Omental fat pad (tissue), 4 donors: ENCODE data around the gene FUZ. TPM values are rescaled to one million over a fixed set of nuclear protein-coding genes. Genes with fewer than 3 reads are reported as not detected.

Source experiments
- ATAC-seq: fragments of 150-250 bp; one replicate; pipeline ENCODE4 v1.9.1; 2016; ENCODE audit warnings: mild to moderate bottlenecking, moderate library complexity; ENCODE audit not compliant: low FRiP score
- DNase-seq: peaks from one replicate; pipeline ENCODE4 v3.0.0-alpha.2; 2019; ENCODE audit warnings: low spot score
- CTCF ChIP-seq, 3 donors: fragments of 450-650 bp; IDR thresholded peaks; one replicate each; pipeline ENCODE4 v1.5.1; 2016 to 2017; ENCODE audit warnings: antibody characterized with exemption in 3 of 3, mild to moderate bottlenecking in 3 of 3, moderate library complexity in 2 of 3
- total RNA-seq, 4 donors: library from RNA; depleted of rRNA; stranded (reverse); fragments of >200 nt; gene quantifications; one replicate each; pipeline ENCODE4 v1.1.0, GENCODE V29; 2016

The FUZ gene
- total RNA-seq, 4 donors from 2014 or later, result 10.2 to 20.3 (median 17.0) TPM

- DNase-seq, result no peak
- ATAC-seq, result no peak
- TF ChIP-seq CTCF (IDR thresholded peaks at IDR 0.05), result no peak
These were observed 46.7 kb upstream of the FUZ start for GRCh38 chr19:49859682-49860335.

- ATAC-seq, result no peak
- no peak for DNase-seq
- TF ChIP-seq CTCF (IDR thresholded peaks at IDR 0.05), result no peak
These were observed 45.2 kb upstream of the FUZ start for GRCh38 chr19:49858088-49858985.

- no peak for ATAC-seq
- DNase-seq, result no peak
- no peak for TF ChIP-seq CTCF (IDR thresholded peaks at IDR 0.05)
These were observed 44.7 kb upstream of the FUZ start for GRCh38 chr19:49857838-49858087.

- no peak for DNase-seq
- ATAC-seq, result no peak
- TF ChIP-seq CTCF (IDR thresholded peaks at IDR 0.05), result no peak
These were observed 44.2 kb upstream of the FUZ start for GRCh38 chr19:49857061-49857837.

- no peak for ATAC-seq
- no peak for TF ChIP-seq CTCF (IDR thresholded peaks at IDR 0.05)
- no peak for DNase-seq
These were observed 43.5 kb upstream of the FUZ start for GRCh38 chr19:49856574-49857021.

GRCh38 chr19:49855676-49856573, 42.8 kb upstream of the FUZ start:
- DNase-seq (no peak), ATAC-seq (no peak)
- no peak for TF ChIP-seq CTCF (IDR thresholded peaks at IDR 0.05)
